Right kidney (tissue), 1 donor: ENCODE results near the gene SGCD.
A peak's percentile ranks its signal among the peaks of the same experiment; 100 is the strongest.

Experiments
- DNase-seq: peaks from one replicate; pipeline ENCODE4 v3.0.0-alpha.2; 2016

SGCD gene

DNA sequence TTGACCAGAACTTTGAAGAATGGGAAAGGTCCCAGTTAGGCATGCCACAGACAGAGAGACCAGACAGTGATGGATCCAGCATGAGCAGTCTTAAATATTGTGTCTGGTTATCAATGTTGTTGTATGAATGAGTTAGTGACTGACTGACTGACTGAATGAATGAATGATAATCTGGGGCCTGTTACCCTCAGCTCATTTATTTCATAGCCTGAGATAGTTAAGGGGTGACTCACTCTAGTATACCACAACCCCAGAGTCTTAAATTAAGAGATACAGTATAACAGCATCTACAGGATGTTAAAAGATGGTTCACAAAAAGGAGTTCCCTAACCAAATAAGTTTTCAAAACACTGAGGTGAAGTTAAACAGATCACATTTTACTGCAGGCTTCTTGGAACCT lies 133.5 kb downstream of the SGCD start:
- DNase-seq, result no peak

DNA sequence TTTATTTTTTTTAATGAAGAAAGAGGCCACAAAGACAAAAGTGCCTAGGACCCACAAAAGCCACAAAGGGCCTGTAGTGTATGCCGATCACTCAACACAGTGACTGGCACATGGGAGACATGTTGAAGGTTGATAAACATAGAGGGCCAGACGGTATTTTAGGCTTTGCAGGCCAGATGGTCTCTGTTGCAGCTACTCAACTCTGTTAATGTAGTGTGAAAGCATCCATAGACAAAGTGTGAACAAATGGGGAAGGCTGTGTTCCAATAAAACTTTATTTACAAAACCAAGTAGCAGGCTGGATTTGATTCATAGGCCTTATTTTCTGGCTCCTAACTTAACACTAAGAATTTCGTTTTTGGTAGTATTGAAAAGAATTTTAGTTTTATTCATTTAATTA lies 139.9 kb downstream of the SGCD start:
- no peak for DNase-seq

DNA sequence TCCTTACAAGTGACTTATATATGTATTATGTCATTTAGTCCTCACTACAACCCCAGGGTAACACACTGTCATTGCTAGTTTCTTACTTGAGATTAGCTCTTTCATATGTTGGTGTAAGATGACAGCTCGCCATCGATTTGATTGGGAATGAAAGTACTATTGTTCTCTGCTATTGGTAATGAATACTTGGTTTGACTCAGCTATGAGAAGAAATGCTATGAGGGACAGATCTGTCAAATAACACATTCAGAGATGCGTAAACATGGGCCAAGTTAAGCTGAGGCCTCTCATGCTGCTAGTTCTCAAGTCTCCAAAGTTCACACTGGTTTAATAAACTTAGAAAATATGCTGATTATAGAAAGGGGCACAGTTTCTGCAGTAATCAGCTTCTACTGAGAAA lies 142.7 kb downstream of the SGCD start:
- no peak for DNase-seq

DNA sequence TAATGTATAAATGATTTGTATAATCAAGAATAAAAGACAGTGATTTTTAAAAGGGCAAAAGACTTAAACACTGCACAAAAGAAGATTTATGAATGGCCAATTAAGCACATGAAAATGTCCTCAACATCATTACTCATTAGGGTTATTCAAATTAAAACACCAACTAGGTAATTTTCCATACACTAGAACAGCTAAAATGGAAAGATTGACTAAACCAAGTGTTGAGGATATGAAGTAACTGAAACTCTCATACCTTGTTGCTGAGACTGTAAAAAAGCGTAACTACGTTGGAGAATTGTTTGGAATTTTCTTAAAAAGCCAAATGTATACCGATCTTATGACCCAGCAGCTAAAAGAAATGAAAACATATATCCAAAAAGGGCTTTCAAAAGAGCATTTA lies 144.9 kb downstream of the SGCD start:
- DNase-seq, result no peak

DNA sequence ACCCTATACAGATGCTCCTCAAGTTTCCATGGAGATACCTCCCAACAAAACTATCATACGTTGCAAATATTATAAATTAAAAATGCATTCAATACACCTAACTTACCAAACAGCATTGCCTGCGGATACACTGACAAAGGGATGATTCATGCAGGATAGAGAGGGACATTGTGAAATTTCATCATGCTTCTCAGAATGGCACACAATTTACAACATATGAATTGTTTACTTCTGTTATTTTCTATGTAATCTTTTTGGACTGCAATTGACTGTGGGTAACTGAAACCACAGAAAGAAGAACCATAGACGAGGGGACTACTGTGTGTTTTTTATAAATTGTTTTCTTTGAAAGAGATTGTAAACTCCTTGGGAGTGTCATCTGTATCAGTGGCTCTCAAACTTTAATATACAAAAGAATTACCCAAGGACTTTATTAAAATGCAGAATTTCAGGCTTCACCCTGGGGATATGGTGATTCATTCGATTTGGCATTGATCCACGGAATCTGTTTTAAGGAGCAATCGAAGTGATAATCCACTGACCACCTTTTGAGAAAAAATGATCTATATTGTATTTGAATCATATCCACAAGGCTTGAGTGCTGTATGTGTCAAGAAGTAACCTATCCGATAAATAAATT lies 146.4 kb downstream of the SGCD start:
- DNase-seq, result no peak

DNA sequence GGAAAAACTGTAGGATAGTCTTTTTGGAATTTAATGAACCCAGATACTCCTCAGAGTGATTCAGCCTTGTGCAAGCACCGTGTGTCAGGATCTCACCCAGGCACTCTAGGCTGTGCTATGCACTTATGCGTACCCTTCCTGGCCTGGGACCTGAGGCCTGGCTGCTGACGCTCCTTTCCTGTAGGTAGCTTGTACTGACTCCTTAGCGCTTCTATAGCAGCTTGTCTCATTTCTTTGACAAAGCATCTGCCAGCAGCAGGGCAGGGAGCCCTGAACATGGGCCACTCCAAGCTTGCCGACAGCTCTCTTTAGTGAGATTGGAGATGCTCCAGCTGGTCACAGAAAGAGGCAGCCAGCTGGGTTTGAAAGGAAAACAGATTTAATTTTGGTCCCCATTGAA lies 147.3 kb downstream of the SGCD start:
- peak; percentile 18 for DNase-seq

DNA sequence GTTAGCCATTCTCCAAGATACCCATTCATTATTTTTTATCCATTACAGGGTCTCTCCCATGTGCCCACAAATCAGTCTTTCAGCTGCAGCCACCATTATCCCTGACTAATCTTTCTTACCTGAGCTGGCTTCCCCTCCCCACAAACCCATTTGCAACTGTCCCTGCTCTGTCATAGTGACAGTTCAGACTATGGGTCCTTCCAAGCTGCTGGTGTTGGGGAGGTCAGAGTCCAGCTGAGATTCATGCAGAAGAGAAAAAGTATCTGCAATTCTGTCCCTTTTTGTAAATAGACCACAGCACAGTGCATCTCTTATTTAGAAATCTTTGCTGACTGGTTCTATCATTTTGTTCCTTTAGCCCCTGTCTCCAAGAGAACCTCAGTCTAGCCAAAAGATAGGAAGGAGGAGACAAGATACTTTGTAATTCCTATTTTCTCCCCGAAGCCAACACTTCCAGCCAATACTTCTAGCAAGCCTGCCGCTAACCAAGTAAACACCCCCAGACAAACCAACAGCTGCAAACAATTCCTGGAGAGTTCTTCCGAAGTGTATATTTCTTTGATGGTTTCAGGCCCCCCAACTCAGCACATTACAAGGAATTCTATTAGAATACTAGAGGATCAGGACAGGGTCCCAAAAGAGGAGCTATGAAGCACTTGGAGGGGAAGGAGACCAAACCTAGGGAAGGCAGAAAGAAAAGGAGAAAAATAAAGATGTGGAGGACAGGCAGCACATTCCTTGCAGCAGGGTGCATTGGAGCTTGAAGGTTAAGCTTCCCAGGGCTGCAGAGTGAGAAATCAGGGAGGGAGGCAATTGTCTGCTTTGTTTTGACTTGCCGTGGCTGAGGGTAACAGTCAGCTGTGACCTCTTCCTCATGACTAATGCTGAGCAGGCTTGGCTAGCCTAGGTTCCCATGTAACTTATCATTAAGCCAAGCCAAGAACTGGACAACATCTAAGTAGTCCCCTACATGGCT lies 148.5 kb downstream of the SGCD start:
- DNase-seq, result peak; percentile 41

DNA sequence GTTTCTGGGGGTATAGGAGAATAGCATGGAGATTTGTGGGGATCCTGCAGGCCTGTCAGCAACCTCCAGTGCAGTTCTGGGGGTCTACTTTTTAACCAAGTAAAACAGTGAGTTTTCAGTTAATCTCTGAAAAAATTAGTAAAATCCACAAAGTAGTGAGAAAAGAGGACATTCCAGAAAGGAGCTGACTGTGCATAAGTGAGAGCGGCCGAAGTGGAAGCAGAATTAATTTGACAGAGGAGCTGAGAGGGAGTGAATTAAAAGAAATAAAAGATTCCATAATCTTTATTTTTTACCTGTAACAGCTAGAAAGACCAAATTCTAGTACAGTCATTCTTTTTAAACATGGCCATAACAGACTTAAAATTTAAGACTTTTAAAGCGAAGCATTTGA lies 149.2 kb downstream of the SGCD start:
- no peak for DNase-seq

DNA sequence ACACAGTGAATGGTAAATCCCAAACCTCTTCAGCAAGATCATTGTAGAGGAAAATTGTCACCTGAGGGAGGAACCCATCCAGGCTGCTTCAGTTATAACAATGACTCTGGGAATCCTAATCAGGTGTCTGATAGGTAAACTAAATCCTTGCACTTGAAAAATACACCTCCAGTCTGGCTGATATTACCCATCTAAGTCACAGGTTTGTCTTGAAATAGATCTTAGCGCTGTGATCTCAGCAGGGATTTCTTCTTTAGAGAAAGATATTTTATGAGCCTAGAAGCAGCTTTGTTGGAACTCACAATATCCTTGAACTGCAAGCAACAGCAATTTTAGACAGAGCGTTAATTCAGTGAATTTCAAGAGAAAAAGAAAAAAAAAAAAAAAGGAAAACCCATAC lies 149.7 kb downstream of the SGCD start:
- DNase-seq, result no peak

DNA sequence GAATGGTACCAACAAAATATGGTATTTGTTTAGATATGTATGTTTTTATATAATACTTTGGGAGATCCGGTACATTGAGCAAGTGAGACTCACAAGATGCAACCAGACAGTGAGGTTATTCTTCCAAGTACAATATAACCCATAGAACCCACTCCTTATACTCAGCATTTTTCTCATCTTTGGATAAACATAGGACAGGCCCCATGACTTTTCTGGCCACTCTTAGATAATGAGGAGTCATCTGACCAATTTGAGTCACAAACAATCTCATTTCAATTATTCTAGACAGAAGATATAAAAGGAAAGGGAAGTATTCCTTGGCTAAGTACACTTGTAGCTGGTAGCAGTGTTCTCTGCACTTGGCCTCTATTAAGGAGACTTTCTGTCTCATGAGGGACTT lies 150.2 kb downstream of the SGCD start:
- no peak for DNase-seq

DNA sequence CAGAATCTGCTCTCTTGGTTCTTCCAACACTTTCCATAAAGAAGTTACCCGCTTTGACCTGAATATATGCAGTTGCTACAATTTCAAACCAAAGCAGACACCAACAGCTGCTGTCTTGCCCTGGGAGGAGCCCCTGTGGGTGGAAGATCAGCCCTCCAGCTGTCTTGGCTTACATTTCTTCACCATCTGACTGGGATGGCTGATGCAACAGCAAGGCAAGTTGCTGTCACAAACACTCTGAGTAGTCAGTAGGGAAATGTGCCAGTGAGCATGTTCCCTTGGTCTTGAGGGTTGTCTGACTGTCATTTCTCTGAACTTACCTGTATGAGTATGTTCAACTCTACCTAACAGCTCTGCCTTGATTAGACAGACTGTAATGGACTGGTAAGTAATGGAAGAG lies 152.9 kb downstream of the SGCD start:
- DNase-seq, result no peak

DNA sequence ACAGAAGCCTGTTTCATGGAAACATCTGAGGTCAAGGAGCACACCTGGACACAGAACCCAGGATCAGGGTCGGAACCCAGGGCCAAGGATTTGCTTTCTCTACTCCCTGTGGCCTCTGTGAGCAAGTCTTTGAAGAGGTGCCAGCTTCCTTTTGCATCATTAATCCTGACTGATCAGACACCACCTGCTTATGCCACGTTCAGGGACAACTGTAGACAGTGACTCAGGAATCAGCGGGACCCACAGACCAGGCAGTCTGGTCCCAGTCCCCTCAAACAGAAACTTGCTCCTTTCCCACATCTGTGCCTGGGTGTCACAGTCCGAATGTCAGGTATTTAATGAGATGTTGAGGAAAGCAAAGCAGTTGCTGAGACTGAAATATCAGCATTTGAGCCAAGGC lies 154.8 kb downstream of the SGCD start:
- DNase-seq, result no peak

DNA sequence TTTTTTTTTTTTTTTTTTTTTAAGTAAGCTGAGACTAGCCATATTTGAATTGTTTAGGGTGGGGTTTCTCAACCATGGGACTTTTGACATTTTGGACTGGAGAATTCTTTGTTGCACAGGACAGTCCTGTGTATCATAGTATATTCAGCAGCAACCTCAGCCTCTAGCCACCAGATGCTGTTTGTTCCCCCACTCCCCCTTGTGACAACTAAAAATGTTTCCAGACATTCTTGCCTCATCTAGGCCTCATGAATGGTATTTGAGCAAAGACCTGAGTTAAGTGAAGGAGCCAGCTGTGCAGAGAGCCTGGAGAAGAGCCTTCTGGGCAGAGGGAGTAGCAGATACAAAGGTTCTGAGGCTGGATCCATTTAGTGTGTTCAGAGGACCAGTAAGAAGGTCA lies 155.9 kb downstream of the SGCD start:
- no peak for DNase-seq

DNA sequence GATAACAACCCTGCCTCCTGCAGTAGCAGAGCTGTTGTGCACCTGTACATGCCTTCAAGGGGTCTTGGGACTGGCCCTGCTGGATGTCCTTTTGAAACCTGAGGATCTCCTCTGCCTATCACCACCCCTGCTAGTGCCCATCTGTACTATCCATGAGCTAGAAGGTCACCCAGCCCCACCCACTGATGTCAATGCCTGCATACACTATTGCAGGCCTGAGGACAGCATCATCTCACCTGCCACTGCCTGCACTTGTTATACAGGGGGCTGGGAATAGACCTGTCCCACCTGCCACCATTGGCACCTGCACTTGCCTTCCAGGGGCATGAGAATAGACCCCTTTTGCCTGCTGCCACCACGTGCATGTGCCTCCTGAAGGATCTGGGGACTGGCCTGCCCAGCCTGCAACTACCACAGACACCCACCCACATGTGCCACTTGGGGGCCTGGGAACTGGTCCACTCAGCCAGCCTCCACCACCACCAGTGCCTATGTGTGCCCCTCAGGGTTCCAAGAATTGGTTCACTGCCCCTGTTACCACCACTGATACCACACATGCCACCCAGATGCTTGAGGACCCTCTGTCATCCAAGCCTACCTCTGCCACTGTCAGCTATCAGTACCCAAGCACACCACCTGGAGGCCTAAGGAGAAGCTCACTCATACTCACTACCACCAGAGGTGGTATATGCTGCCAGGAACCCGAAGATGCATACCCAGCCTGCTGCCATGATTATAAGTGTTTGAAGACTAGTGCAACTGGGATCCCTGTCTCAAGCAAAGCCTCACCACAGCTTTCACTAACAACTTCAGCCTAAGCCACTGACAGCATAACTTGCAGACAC lies 159.7 kb downstream of the SGCD start:
- no peak for DNase-seq

DNA sequence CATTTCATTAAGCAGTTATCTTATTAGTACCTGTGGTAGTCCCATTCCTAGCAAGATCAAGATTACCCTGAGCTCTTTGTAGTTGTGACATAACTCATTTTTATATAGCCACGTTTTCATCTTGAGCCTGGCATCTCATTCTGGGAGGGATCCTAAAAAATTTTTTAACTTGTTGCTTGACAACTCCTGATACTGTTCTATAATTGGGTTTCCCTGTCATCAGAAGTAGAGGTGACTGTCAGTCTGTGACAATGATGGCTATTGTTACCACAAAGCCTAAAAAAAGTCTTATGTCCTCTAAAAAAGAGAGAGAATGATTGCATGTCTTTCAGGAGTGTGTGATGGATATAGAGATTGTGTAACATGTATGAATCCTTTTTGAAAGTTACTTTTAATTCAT lies 164.8 kb downstream of the SGCD start:
- no peak for DNase-seq

DNA sequence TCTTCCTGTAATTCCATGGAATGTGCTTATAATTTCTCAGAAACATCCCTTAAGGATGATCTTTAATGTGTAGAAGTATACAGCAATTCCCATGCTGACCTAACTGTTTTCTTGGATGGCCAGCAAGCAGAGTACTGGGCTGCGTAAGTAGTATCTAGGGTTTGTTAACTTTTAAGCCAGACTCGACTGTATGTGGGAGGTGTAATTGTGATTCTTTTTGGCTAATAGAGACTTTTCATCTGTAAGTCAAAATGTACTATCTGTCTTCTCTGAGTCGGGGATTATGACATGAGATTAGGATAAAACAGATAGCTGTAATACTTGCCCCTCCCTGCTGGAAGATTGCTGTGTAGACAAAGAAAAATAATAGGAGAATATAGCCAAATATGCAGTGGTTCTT lies 169.3 kb downstream of the SGCD start:
- no peak for DNase-seq

DNA sequence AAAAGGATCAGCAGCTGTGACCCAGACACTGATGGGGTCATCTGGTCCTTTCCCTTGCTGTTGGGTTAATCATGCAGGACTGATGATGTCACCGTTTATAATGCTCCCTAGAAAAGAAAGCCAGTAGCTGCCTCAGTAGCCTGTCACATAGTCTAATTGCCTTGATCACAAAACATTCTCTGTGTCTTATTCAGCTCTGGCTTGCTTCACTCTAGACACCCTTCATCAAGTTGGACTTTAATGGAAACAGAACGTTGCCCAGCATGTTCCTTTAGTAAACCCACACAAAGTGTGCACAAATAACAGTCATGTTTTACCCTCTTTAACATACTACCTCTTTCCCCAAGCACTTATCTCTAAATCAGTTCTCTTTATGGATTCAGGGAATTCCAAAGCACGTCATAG lies 170.8 kb downstream of the SGCD start:
- no peak for DNase-seq

DNA sequence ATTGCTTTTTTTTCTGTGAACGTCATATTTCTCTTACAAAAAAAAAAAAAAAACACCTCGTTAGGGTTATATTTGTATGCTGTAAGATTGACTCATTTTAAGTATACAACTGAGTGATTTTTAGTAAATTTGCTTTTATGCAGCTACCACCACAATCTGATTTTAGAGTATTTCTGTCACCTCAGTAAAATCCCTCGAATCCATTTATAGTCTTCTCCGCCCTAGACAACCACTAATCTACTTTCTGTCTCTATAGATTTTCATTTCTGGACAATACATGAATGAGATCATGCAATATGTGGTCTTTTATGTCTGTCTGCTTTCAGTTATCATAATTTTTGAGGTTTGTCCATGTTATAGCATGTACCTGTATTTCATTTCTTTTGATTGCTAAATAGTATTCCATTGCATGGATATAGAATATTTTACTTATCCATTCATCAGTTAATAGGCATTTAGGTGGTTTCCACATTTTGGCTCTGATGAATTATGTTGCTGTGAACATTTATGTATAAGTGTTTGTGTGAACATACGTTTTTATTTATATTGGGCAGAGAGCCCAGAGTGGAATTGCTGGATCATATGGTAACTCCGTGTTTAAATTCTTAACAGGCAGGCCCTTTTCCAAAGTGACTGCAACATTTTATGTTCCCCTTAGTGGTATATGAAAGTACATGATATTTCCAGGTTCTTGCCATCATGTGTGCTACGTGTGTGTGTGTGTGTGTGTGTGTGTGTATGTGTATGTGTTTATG lies 171.4 kb downstream of the SGCD start:
- DNase-seq, result no peak

DNA sequence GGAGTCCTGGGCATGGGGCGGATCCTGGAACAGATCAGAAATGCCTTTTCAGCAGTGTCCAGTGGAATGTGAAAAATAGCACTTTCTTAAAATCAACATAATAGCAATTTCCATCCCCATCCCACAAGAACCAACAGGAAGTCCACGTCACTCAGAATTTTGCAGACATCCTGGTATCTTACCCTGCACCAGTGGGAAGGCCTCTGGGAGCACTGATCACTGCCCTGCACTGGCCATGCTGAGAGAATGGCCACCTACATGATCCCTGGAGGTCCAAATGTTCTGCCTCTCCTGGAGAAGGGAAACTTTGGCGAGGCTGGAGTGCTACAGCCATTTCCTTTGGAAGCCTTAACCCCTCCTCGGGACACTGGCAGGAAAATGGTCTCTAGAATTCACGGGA lies 173.8 kb downstream of the SGCD start:
- no peak for DNase-seq

DNA sequence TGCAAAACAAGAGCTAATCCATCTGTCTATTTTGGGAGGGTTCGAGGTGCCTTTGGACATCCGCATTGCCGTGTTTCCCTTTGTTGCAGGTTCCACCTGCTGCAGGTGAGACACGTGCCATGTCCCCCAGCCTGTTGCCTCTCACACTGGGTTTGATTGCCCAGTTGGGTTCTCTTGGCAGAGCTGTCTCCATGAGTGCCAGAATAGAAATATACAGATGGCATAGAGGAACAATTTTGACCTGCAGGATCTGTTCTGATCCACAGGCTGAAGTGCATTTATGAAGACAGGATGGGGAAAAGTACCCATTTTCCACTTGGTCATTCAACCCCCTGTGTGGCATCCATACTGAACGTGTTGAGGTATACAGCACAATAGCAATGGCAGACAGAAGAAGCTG lies 178.1 kb downstream of the SGCD start:
- no peak for DNase-seq

DNA sequence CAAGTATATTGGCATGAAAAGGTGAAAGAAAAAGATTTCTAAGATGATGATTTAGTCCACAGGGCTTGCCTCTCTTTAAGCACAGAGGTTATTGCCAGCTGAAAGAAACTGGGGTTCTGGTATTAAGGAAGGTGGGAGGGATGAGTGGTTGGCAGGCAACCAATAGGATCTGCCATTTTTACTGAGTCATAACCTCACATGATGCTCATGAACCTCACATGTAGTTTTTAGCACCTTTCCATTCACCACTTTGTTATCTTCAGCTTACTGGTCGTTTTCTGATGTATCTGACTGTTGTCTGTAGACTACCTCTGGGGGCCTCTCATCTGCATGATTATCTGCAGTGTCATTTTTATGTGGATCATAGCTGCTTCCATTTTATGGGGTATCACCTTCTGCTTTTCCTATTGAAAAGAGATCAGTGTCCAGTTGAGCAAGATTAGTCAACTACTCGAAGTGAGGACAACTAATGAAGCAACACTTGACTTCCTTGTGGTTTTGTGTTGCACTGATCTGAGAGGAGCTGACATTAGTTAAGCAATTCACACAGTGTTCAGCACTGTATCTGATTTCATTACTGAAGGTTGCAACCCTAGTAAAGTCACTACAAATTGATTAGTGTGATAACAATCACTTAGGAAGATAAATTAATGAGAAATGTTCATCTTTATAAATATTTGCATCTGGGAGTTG lies 186.3 kb downstream of the SGCD start:
- DNase-seq, result no peak

DNA sequence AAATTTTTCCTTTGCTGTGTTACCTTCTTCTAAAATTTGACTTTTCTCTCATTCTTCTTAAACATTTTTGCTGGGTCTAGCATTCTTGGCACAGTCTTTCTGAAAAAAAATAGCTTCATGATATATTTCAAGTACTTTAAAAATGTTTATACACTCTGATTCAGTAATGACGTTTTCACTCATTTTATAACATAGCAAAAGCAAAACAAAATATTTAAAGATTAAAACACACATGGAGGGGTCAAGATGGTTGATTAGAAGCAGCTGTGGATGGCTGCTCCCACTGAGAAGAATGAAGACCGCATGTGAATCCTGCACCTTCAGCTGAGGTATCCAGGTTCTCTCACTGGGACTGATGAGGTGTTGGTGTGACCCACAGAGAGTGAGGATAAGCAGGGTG lies 188.2 kb downstream of the SGCD start:
- DNase-seq, result no peak
